Inferior parietal cortex (tissue), 1 donor: ENCODE measurements around the gene FAM120B.

Experiments used
- DNase-seq: peaks from one replicate; pipeline ENCODE4 v3.0.0-alpha.2; 2016; ENCODE audit errors: extremely low spot score

Gene FAM120B

DNA sequence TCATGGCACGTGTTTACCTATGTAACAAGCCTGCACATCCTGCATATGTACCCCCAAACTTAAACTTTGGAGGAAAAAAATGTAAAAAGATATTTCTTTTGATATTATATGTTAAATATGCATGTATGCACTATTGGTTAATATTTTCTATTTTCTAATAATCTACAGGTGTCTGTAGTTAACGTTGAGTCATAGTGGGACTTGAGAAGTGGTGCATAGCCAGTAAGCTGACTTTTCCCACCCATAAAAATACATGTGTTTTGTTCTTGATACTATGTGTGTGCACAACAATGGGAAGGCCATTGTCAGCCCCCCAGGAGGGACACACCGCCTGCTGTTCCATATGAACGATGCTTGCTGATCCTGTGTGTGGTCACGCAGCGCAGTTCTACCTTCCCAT lies 49.1 kb downstream of the FAM120B start:
- no peak for DNase-seq

DNA sequence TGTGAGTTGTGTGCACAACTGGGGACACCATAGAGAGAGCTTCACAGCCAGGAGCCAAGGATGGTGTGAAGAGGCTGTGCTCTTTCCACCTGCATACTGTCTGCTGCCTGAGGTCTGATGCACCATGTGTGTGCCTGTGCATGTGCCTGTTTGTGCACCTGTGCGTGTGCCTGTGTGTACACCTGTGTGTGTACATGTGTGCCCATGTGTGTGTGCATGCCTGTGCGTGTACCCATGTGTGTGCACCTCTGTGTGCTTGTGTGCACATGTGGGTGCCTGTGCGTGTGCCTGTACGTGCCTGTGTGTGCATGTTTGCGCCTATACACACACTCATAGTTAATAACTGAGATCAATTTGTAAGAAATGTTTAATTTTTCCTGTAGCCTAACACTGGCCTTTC lies 51.3 kb downstream of the FAM120B start:
- no peak for DNase-seq

DNA sequence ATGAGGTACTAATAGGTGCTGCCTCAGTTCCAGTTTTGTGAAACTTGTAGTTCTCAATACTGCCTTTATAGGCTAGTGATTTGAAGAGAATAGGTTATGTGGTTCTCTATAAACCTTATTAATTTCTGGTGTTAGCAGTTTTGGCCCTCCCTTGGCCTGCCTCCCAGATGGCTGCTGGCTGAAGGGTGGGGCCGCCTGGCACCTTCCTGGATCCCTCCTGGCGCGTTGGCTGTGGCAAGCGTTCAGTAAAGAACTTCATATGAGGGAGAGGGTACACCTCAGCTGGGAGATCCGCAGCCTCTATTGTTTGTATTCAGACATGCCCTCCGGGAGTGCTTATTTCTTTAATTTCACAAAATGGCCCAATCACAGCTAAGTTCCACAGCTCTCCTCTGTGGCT lies 51.9 kb downstream of the FAM120B start:
- DNase-seq: no peak

DNA sequence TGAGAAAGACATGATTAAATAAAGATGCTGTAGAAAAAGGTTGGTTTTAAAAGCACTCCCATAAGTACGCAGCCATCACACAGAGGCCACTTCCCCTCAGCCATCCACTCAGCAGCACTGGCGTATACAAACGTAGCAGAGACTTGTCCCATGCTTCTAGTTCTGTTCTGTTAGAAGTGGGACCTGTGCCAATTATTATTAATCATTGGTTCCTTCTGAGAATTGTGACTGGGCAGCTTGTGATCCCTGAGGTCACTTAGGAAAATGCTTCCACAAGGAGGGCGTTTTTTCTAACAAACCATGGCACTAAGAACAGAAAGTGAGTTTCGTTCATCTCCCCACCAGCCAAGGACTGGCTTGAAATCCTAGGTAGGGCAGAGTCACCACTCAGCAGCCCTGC lies 53.9 kb downstream of the FAM120B start:
- DNase-seq: no peak

DNA sequence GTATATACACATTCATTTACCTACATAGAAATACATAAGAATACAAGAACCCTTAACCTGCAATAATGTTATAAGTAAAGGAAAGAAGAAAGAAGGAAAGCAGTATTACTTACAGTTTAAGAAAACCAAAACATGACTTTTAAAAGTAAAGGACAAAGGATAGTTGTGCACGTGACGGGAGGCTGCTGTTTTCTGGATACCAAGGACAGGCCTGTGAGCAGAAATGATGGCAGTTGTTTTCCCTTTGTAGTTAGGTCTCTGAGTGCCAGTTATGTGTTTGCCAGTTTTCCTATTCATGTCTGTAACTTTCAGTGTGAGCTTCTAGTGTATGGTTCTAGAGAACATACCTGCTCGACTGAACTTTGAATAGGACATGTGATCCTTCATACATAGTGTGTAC lies 54.8 kb downstream of the FAM120B start:
- DNase-seq: no peak

DNA sequence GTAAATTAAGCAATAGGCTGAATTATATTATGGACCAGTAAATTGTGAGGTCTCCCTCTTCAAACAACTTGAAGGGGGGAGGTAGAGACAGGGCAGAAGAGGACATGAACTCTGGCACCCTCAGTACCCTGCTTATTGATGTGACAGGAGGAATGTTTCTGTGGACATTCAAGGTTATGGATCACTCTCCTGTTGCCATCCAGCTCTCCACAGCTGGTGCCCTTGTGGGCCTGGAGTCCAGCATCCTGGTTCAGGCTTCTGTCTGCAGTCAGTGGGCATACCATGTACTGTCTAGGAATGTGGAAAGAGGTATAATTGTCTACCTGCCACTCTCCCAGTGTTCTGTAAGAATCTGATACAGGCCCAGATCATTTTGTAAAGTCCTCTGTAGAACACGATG lies 55.6 kb downstream of the FAM120B start:
- DNase-seq: no peak

DNA sequence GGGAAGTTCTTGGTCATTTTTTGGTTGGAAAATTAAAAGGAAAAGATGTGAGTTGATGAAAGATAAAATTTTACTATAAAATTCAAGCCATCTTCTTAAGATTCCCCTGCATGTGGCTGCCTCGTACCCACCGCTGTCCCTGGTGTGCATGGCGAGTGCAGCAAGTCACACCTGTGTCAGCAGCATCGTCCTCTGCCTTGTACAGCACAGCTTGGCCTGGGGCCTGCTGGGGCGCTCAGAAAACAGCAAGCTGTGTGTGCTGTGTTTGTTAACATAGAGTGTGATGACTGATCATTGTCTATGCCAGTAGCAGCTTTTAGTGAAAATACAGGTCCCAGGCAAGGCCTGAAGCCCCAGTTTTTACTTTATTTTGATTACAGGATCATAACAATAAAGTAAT lies 56.7 kb downstream of the FAM120B start:
- no peak for DNase-seq

DNA sequence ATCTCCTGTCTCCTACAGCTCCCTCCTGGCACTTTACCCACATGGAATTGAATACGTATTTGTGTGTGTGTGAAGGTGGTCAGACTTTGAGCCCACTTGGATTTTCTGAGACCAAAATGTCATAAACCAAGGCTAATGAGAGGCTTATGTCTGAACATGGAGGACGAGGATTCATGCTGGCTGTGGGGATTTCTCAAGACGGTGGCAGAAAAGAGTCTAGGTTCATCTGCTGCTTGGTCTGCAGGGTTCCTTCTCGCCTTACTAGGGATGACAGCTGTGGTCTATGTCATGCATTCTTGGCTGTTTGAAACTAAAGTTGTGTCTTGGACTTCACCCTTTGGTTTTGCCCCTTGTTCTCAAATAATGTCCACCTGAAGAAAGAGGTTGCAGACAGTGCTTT lies 58.6 kb downstream of the FAM120B start:
- DNase-seq: no peak

DNA sequence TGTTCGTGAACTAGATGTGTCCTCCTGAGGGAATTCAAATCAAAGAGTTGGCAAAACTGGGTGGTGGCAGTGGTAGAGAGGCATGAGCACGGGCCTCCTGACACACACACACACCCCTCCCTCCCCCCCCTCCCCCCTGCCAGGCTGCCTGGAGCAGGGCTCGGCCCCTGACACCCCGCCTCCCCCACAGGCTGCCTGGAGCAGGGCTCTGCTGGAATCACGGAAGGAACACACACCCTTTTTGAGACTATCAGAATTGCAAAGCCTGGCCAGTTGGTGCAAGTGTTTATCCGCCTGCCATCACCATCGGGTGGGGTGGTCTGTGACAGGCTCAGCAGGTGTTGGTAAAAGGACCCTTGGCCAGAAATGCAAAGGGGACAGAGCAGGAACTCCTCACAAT lies 59.0 kb downstream of the FAM120B start:
- DNase-seq: no peak

DNA sequence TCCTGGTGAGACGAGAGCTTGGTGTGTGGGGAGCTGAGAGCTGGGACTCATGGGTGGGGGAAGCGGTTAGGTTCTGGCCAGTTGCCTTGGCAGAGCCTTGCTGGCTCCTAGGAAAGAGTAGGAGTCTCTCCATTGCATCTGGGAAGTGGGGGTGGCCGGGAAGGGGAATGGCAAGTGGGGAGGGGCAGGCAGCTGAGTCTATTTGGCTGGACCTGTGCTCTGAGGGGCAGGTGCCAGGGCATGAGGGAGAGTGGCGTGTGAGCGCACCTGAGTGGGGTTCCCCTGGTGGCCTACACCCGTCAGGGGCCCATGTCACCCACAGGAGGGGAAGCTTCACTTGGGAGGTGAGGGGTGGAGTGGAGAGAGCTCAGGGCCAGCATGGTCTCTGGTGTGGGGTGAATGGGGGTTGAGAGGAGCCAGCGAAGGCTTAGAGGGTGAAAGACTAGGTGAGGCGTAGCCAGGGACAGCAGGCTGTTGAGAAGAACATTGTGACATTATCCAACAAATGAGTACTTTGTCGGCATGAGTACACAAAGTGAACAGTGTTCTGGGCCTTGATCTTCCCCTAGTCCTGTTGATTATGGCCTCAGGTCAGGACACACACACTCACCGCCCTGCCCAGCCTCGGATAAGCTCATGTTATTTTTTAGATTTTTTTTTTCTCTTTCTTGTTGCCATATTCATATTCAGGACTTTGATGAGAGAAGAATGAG lies 59.8 kb downstream of the FAM120B start:
- DNase-seq: no peak

DNA sequence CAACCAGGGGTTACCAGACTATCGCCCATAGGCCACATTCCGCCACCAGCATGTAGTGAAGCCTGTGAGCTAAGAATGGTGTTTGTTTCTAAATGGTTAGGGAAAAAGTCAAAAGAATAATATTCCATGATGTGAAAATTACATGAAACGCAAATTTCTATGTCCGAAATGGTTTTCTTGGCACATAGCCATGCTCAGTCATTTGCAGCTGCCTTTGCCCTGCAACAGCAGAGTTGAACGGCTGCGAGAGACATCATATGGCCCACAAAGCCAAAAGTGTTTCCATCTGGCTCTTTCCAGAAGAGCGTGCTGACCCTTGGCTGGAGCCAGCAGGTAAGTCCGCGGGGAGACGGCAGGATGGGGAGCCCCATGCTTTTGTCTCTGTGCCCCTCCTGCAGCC lies 60.7 kb downstream of the FAM120B start:
- peak; percentile 29 for DNase-seq

DNA sequence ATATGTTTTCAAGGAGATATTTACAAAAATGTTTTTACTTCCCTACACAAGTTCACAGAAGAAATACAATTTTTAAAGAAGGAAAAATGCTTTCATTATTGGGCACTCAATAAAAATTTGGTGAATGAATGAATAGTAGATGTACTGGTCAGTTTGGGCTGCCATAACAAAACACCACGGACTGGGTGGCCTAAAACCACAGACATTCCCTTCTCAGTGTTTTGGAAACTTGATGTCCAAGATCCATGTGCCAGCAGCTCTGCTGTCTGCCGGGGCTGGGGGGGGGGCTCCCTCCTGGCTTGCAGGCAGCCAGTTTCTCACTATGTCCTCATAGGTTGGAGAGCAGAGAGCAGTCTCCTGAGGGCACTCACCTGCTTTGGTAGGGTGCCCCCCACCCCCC lies 62.0 kb downstream of the FAM120B start:
- DNase-seq: no peak

DNA sequence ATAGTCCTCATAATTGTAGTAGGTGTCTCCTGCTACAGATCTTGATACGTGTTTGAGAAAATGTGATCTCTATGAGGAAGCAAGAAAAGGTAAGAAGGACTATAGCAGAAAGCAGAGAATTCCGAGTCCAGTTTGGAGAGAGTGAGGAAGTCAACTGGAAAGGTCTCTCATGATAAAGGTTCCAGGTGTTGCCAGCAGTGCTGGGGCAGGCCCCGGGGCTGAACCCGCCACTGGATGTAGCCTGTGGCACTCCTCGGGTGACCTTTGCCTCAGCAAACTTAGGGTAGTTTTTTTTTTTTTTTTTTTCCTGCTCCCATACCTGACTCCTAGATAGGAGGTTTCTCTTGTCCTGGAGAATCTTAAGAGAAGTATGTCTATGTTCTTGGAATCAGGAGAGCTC lies 62.8 kb downstream of the FAM120B start:
- no peak for DNase-seq

DNA sequence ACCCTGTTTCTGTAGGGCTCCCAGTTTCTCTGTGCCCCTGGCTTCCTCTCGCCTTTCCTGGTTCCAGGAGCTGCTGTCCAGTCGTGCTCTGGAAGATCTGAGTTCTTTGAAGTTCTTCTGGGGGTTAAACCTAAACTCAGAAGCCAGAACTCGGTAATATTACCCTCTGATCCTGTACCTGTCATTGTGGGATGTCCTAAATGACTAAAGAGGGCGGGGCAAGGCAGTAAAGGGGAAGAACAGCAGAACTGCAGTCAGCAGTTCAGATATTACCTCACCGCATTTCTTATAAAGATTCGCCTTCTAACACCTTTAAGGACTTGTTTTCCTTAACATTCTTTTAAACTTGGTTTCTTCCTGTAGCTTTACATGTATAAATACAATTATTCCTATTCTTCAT lies 63.9 kb downstream of the FAM120B start:
- no peak for DNase-seq

DNA sequence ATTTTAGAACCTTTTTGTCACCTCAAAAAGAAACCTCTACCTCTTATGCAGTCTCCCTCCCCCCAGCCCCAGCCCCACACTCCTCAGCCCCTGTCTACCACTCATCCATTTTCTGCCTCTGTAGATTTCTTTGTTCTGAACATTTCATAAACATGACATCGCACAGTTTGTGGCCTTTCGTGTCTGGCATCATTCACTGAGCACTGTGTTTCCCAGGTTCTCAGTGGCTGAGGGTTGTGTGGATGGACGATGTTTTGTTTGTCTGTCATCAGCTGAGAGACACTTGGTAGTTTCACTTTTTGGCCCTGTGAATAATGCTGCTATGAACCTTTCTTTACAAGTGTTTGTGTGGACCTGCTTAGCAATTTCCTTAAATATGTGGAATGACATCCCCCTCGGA lies 64.5 kb downstream of the FAM120B start:
- DNase-seq: no peak

DNA sequence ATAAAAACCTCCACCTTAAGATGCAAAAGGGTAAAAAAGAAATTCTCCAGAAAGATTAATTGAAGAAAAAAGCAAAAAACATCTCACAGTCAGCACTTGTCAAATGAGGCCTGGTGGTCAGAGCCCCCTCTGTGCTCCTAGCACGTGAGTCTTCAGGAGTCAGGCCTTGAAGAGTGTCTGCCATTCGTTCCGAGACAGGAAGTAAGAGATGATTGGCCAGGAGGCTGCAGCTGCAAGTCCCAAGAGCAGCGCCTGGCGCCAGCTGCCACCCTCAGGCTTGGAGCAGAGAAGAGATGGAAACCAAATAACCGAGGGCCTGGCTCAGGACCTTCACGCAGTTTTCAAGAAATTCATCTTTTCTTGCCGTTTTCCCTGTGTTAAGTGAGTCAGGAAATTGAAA lies 65.0 kb downstream of the FAM120B start:
- DNase-seq: peak; percentile 56

DNA sequence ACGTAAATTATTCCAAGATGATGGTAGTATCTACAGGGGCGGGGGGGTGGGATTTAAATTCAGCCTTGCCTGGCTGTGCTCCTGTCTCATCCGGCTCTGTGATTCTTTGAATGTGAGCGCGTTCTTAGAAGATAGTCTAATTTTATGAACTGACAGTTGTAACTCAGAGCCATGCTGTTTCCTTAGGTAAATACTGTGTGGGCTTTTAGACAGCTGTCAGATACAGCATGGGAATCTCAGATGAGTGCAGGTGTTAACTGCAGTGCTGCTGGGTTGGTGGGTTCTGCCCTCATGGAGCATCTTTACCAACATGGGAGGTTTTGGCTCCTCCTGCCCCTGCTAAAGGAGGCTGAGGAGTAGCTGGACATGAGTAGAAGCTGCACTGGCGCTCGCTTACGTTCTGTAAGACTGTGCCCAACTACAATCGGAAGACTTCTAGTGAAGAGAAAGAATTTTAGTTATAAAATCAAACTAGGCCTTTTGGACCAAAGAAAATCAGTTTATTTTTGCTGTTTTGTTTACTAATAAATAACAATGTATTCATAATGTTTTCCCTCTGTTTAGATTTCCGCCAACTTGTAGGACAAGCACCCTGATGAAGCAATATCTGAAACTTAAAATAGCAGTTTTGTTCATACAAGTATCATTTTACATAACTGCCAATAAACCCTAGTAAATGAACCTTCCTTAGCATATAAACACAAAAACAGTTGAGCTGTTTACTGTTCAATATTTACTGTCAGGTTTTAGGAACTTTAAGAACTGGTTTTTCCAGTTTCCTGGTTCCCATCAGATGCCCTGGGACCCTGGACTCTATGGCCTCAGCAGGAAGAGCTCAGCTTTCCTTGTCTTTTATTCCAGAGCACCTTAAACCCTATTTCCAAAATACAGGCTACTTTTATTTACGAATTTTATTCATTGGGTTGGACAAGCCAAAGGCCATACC lies 66.1 kb downstream of the FAM120B start:
- DNase-seq: no peak

DNA sequence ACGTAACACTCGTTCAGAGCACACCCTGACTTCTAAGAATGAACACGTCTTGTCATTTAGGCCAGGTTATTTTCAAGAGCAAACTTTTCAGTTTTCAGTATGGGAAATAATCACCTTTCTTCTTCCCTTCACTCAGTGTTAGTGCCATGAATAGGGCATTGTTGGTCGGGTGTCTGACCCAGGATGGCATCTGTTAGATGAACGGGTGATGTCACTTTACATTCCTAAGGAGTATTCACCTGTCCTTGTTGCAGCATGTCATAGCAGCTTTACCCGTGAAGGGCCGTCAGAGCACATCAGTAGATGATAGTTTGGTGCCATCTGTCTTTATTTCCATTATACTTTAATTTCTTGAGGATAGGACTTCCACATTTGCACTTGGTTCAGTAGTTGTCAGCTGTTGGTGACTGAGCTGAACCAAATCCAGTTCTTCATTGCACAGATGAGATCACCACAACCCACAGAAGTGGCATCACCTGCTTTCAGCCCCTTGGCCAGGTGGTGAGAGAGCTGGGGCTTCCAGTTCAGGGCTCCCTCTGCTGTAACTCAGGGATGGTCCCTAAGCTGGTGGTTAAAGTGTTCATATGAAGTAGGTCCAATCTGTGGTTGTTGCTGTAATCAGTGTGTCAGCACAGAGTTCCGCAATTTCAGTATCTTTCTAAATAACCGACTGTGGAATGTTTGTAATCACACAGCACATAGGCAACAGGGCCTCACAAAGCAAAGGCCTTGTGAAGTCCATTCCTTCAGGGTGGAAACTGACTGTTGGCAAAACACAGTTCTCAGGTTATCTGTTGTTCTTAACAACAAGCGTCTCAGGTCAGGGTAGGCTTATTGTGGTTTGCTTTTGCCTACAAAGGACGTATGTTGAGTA lies 68.2 kb downstream of the FAM120B start:
- DNase-seq: no peak

DNA sequence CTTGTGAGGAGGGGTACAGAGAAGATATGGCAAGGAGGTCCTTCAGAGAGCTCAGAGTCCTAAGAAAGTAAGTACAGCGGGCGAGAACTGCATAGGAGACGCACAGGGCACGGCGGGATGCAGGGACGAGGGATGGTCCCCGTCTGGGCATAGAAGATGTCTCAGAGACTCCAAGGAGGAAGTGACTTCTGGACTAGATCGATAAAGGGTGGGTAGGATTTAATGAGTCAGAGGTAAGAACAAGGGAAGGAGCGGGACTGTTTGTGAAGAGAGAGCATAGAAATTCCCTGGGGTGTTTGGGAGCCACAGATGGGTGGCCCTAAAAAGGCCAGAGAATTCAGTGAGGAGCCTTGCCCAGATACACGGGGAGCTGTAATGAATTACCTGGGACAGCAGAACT lies 69.1 kb downstream of the FAM120B start:
- DNase-seq: no peak

DNA sequence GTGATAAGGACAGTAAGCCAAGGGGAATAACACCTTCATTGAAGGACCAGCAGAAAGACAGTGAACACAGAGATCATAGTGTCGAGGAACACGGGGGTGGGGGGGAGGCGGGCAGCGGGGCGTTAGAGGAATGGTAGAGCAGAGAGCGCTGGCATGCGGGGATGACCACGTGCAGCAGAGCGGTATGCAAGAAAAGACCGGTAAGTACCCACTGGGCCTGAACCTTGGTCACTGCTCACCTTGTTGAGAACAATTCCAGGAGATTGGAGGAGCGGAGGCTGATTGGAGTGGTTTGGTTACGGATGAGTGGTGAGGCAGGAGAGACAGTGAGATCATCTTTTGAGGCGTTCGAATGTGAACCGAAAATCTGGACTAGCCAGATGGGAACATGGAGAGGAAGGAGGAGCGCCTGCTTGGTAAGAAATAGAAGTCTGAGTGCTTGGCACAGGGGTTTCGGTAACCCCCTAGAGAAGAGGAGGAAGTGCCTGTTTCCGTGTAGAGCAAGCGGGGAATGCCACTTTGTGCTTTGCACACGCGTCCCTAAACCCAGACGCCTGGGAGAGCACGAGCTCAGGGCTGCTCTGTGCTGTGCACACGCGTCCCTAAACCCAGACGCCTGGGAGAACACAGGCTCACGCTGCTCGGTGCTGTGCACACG lies 70.0 kb downstream of the FAM120B start:
- DNase-seq: no peak

DNA sequence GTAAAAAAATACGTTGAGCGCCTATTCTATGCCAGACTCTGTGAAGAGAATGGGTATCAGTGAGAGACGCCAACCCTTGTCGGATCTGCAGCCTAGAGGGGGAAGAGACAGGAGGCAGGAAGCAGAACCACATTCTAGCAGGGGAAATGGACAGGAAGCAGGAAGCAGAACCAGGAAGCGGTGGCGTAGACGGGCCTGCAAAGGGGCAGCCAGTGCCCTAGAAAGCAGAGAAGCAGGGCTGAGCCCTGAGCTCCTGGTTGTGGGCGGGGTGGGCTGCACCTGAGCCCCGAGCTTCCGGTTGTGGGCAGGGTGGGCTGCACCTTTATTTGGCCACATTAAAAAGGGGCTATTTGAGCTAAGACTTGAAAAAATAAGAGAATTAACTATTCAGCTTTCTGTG lies 71.9 kb downstream of the FAM120B start:
- DNase-seq: no peak

DNA sequence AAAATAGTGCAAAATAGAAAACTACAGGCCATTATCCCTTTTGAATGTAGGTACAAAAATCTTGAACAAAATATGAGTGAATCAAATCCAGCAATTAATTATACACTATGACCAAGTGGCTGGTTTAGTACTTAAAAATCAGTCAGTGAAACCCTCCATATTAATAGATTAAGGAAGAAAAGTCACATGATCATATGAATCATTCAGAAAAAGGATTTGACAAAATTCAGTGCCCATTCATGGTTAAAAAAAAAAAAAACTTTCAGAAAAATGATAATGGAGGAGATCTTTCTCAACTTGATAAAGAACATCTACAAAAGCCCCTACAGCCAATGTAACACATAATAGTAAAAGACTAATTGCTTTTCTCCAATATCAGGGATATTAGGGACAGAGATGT lies 75.0 kb downstream of the FAM120B start:
- no peak for DNase-seq
